ENCODE data around the gene TMEM247.

TMEM247 gene

GRCh38 chr2:46488389-46488788 lies 9.0 kb downstream of the TMEM247 start:
- DNase-seq (ENCODE audit: extremely low read depth in 1 of 2, low read depth in 1 of 2): no peak

- DNase-seq (ENCODE audit: extremely low read depth in 1 of 2, low read depth in 1 of 2): no peak
These were observed 10.2 kb downstream of the TMEM247 start for GRCh38 chr2:46489423-46490174.

DNA sequence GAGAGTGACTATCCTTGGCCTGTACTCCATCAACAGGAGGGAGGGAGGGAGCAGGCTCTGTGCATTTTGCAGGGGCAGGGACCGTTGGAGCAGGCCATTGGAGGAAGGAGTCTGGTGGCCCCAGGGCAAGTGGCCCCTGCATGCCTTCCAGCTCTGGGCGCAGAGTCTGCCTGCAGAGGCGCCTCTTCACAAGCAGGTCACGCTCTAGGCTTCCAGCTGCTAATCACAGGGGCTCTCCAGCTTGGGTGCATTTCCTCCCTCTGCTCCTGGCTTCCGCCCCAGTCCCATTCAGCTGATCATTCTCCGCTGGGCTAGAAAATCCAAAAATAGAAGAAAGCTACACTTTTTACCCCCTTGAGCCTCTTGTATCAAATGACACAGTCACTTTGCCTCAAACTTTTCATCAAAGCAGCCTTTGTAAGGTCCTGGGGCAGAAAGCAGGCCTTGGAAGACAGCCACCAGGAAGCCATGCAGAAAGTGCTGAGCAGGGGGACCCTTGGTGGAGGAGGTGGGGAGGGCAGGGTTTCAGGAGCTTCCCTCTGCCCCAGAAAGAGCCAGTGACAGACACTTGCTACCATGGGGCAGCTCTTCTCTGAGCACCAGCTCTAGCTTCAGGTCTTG lies 11.3 kb downstream of the TMEM247 start:
- DNase-seq (ENCODE audit: extremely low read depth in 1 of 2, low read depth in 1 of 2): no peak

DNA sequence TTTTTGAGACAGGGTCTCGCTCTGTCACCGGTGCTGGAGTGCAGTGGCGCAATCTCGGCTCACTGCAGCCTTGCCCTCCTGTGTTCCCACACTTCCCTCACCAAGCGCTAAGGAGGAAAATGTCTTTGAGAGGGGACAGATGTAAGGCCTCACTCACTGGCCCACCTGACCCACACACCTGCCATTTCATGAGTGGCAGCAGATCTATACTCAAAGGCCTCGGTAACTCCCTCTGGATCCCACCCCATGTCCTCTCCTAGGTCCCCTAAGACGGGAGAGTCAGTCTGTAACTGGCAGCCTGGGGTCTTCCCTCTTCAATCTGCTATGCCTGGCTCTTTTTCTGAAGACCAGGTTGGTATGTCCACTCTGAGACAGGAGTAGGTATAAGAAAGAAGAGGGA lies 12.9 kb downstream of the TMEM247 start:
- no peak for DNase-seq (ENCODE audit: extremely low read depth in 1 of 2, low read depth in 1 of 2)

DNA sequence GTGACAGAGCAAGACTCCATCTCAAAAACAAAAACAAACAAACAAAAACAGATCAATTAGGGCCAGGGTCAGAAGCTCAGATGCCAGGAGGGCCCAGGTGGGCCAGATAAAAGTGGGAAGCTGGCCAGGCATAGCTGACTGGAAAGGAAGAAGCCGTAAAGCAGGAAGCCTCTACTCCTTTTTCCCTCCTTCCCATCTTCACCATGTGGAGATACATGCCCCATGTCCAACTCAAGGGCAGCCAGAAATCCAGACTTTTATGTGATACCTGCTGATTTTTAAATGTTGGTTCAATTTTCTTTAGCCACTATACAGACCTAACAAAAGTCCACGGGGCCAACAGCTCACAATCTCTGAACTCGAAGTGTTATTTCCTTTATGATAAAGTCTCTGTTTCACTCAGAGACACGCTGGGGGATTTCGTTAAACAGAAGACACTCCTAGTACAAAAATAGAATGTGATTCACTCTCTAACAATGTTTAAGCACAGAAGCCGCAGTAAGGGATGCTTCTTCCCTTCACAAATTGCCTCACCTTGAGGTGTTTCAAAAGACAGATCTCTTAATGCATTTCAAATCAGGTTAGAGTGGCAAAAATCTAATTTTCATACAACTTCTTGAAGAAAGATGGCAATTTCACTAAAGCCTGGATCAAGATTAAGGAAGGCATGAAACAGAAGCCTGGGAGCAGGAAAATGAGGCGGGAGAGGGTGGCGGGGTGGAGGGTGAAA lies 14.0 kb downstream of the TMEM247 start:
- no peak for DNase-seq (ENCODE audit: extremely low read depth in 1 of 2, low read depth in 1 of 2)

DNA sequence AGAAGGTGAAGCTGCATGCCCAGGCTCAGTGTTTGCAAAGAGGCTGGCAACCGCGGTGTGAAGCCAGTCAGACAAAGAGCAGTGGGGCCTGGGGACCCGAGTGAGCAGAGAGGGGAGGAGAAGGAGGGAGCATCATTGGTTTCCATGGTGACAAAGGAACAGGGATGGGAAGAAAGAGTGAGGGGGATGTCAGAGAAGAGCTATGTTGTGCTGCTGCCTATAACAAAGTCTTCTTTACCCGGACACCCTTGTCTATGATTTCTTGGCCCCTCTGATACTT lies 14.5 kb downstream of the TMEM247 start:
- DNase-seq (ENCODE audit: extremely low read depth in 1 of 2, low read depth in 1 of 2): no peak

DNA sequence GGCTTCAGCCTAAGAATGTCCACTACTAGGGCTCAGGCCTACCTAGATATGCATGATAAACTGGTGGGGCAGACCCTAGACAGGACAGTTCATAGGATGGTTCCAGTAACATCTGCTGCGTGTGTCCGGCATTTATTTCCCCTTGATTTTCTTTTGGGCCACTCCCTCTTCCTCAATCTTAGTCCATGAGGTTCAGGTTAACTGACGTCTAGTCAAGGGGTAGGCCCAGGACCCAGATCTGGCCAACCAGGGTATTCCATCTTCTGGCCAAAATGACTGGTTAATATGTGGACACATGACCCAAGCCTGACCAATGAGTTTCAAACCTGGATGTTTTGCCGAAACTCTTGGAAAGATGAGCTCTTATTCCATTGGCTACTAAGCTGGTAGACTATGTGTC lies 15.2 kb downstream of the TMEM247 start:
- no peak for DNase-seq (ENCODE audit: extremely low read depth in 1 of 2, low read depth in 1 of 2)

- no peak for DNase-seq (ENCODE audit: extremely low read depth in 1 of 2, low read depth in 1 of 2)
These were observed 16.1 kb downstream of the TMEM247 start for GRCh38 chr2:46495231-46496030.

DNA sequence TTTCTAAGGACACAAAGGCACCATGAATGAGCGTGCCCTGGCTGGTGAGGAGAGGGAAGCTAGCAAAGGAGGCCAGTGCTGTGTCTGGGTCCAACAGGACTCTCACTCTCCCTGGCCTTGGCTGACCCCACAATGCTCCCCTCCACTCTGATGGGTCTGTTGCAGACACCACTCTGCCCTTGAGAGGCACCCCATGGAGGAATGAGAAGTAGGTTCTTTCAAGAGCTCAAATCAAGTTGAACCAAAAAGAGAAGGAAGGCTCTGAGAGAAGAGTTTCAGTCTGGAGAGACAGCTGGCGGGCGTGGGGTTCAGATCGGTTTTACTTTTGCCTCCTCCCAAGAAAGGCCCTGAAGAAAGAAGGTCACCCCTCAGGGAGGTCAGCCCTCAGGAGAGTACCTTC lies 18.4 kb downstream of the TMEM247 start:
- DNase-seq (ENCODE audit: extremely low read depth in 1 of 2, low read depth in 1 of 2): no peak

- DNase-seq (ENCODE audit: extremely low read depth in 1 of 2, low read depth in 1 of 2): no peak
These were observed 19.3 kb downstream of the TMEM247 start for GRCh38 chr2:46498681-46499080.

- DNase-seq (ENCODE audit: extremely low read depth in 1 of 2, low read depth in 1 of 2): no peak
These were observed 20.0 kb downstream of the TMEM247 start for GRCh38 chr2:46499392-46499785.

DNA sequence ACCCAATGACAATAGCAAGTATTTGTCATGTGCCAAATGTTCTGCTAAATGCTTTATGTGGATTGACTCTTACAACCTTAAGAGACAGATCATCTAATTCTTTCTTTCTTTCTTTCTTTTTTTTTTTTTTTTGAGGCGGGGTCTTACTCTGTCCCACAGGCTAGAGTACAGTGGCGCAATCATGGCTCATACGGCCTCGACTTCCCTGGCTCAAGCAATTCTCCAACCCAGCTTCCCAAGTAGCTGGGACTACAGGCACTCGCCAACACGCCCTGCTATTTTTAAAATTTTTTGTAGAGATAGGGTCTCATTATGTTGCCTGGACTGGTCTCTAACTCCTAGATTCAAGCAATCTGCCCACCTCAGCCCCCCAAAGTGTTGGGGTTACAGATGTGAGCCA lies 21.4 kb downstream of the TMEM247 start:
- no peak for DNase-seq (ENCODE audit: extremely low read depth in 1 of 2, low read depth in 1 of 2)

DNA sequence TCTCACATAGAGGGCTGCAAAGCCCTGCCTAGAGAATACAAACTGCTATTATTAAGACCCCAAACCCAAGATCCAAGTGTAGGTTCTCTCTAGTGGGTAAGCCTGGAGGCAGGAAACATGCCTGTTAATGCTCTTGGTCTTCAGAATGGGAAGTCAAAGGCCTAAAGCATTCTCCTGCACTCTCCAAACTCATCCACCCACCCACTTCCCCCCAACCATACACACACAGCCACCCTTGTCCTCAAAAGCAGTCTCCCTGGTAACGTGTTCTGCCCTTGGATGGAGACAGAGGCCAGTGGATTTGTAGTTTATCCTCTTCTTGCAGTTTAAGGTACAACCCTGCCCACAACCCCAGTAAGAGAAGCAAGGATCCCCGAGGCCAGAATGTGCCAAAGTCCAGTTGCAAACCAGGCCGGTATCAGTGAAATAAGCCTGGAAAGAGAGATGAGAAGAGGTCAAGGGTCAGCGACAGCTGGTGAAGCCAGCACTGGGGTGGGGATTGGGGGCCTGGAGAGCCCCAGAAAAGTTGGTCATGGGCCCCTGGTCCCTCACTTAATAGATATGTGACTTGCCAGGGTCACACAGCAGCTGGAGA lies 23.0 kb downstream of the TMEM247 start:
- no peak for DNase-seq (ENCODE audit: extremely low read depth in 1 of 2, low read depth in 1 of 2)

DNA sequence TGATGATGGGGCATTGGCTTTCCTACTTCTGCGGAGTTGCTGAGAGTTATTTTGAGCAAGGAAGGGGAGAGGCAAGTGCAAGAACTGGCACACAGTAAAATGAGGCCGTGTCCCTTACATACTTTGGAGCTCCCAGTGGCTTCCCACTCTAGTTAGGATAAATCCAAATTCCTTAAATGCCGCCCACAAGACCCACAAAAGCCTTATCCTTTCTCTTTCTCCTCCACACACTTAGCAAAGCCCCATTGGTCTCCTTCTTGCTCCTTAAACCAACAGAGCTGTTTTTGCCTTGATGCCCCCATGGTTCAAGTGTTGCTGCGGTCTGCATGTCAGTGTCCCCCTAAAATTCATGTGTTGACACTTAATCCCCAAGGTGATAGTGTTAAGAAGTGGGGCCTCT lies 24.3 kb downstream of the TMEM247 start:
- no peak for DNase-seq (ENCODE audit: extremely low read depth in 1 of 2, low read depth in 1 of 2)

GRCh38 chr2:46504221-46504620 lies 24.9 kb downstream of the TMEM247 start:
- DNase-seq (ENCODE audit: extremely low read depth in 1 of 2, low read depth in 1 of 2): no peak

DNA sequence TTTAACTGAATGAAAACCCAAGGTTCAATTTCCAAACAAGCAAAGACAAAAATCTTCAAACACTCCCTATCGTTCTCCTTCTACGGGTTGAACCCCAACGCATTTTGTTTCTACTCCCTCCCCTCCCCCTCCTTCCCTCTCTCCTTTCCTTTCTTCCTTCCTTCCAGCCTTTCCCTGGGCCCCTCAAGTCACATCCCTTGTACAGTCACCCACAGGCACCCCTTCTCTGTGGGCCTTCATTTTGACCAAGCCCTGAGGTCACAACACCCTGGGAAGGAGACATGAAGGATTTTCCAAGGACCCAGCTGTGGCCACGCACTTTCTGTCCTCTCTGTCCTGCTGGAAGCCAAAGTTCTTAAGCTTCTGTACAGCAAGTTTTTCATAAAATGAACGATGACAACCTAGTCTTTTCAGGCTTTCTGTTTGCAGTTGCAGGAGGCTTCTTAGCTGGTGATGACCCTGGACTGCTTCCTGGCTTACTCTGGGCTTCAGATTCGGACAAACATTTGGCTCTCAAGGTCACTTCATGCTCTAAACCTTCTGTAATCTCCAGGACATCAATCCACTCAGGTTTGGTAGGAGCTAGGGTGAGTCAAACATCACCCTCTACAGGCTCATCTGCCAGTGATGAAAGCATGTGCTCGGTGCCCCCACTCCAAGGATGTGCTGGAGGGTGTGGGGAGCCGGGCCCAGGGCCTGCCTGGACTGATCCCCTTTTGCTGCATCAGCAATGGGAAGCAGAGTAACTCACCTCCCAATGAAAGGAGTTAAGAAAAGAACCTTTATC lies 25.5 kb downstream of the TMEM247 start:
- DNase-seq (ENCODE audit: extremely low read depth in 1 of 2, low read depth in 1 of 2): no peak

- DNase-seq (ENCODE audit: extremely low read depth in 1 of 2, low read depth in 1 of 2): no peak
These were observed 26.1 kb downstream of the TMEM247 start for GRCh38 chr2:46505472-46505783.

DNA sequence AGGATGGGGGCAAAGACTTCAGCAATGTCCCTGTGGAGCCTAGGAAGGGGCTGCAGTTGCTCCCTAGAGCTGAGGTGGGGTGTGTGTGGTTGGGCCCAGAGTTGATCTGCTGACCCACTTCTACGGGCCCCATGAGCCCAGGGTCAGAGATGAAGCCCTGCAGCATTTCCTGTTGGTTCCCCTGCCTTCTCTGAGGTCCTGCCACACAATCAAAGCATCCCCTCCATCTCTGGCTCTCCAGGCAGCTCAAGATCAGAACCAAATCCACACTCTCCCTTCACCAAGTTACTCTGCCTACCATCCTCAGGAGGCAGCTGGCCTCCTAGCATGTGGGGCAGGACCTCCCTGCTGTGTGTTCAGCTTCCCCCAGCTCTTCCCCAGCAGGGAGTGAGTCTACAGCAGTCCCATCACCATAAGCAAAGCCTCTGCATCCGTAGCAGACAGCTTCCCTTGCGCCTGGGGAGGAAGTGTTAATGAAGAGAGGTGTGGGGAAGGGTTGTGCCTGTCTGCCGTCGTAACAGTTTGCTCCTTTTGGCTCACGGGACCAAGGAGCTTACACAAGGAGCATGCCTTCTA lies 26.9 kb downstream of the TMEM247 start:
- DNase-seq (ENCODE audit: extremely low read depth in 1 of 2, low read depth in 1 of 2): no peak

DNA sequence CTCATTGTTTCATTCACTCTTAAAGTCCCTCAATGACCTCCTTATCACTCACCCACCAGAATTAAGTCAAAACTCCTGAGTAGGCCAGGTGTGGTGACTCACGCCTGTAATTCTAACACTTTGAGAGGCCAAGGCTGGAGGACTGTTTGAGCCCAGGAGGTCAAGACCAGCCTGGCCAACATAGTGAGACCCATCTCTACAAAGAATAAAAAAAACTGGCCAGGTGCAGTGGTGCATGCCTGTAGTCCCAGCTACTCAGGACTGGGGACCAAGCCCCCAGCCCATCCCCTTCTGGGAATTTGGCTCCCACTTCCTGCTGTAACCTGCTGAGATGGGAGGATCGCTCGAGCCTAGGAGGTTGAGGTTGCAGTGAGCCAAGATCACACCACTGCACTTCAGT lies 28.9 kb downstream of the TMEM247 start:
- DNase-seq (ENCODE audit: extremely low read depth in 1 of 2, low read depth in 1 of 2): no peak

GRCh38 chr2:46508759-46509158 lies 29.4 kb downstream of the TMEM247 start:
- DNase-seq (ENCODE audit: extremely low read depth in 1 of 2, low read depth in 1 of 2): no peak

Measured in activated CD8-positive, alpha-beta memory T cell treated with anti-CD3 and anti-CD28 coated beads for 1 hour (primary cell).